Naive B cell (primary cell): ENCODE measurements around the gene NRF1. TPM values are rescaled to one million over a fixed set of nuclear protein-coding genes. Genes with fewer than 3 reads are reported as not detected.

Experiments
- ATAC-seq, 2 donors: fragments of 150-1000 bp; cut with Tn5 transposase; 2 replicates each; pipeline ENCODE4 v1.10.0; 2021; ENCODE audit warnings: low read depth in 2 of 2, mild to moderate bottlenecking in 2 of 2, moderate library complexity in 2 of 2
- DNase-seq: peaks from one replicate; pipeline ENCODE4 v3.0.0; 2022
- H3K27ac Mint-ChIP-seq, 6 donors: one replicate each; pipeline ENCODE4 v1.8.0; 2020 to 2022; ENCODE audit warnings: mild to moderate bottlenecking in 6 of 6, mixed read lengths in 6 of 6, moderate library complexity in 5 of 6, inconsistent platforms in 2 of 6
- H3K27me3 Mint-ChIP-seq, 3 donors: one replicate each; pipeline ENCODE4 v1.8.0; 2021 to 2022; ENCODE audit warnings: mixed read lengths in 3 of 3, mild to moderate bottlenecking in 1 of 3
- H3K36me3 Mint-ChIP-seq, 2 donors: one replicate each; pipeline ENCODE4 v1.8.0; 2020 to 2022; ENCODE audit warnings: mixed read lengths in 2 of 2, inconsistent platforms in 1 of 2, mild to moderate bottlenecking in 1 of 2
- H3K4me1 Mint-ChIP-seq, 3 donors: one replicate each; pipeline ENCODE4 v1.8.0; 2020 to 2022; ENCODE audit warnings: mixed read lengths in 3 of 3, inconsistent platforms in 1 of 3, mild to moderate bottlenecking in 1 of 3, moderate library complexity in 1 of 3
- H3K4me3 Mint-ChIP-seq, 8 donors: one replicate each; pipeline ENCODE4 v1.8.0; 2020 to 2022; ENCODE audit warnings: mild to moderate bottlenecking in 8 of 8, mixed read lengths in 8 of 8, moderate library complexity in 8 of 8, inconsistent platforms in 2 of 8
- H3K9me3 Mint-ChIP-seq, 7 donors: one replicate each; pipeline ENCODE4 v1.8.0; 2020 to 2022; ENCODE audit warnings: mixed read lengths in 7 of 7, mild to moderate bottlenecking in 5 of 7, inconsistent platforms in 2 of 7, moderate library complexity in 1 of 7
- polyA plus RNA-seq, 6 donors: library from polyadenylated mRNA; unstranded; fragments of 300-500 nt; fragmentation: Illumina TruSeq; gene quantifications; one replicate each; pipeline ENCODE4 v1.2.3, GENCODE V29; 2021; ENCODE audit warnings: low read depth in 6 of 6

NRF1 gene
- polyA plus RNA-seq, 6 donors from 2014 or later, result 9.6 to 32.4 (median 28.9) TPM

GRCh38 chr7:129719980-129720732, 108.6 kb downstream of the NRF1 start:
- Mint-ChIP-seq H3K4me1 (no peaks in the 10 kb centered on the region), H3K36me3 (peaks cover 27 to 33% of the 10 kb centered on the region in 2 donors), H3K9me3 (no peaks in the 10 kb centered on the region), H3K4me3 (no peak overlapping the region), H3K27ac (peak overlapping the region in 2 of 6 donors; percentile 27 to 42), H3K27me3 (no peaks in the 10 kb centered on the region)
- no peak for DNase-seq
- ATAC-seq, result no peak

GRCh38 chr7:129721068-129721467, 109.5 kb downstream of the NRF1 start:
- DNase-seq (no peak), ATAC-seq (no peak)
- H3K9me3 Mint-ChIP-seq, result no peaks in the 10 kb centered on the region
- no peak overlapping the region for H3K4me3 Mint-ChIP-seq
- no peaks in the 10 kb centered on the region for H3K4me1 Mint-ChIP-seq
- peaks cover 27 to 33% of the 10 kb centered on the region in 2 donors for H3K36me3 Mint-ChIP-seq
- no peak overlapping the region for H3K27ac Mint-ChIP-seq
- no peaks in the 10 kb centered on the region for H3K27me3 Mint-ChIP-seq

GRCh38 chr7:129723679-129724078, 112.2 kb downstream of the NRF1 start:
- no peak overlapping the region for H3K27ac Mint-ChIP-seq

GRCh38 chr7:129724796-129725195, 113.3 kb downstream of the NRF1 start:
- no peak overlapping the region for H3K4me3 Mint-ChIP-seq
- no peaks in the 10 kb centered on the region for H3K27me3 Mint-ChIP-seq
- ATAC-seq (no peak), DNase-seq (no peak)
- no peaks in the 10 kb centered on the region for H3K9me3 Mint-ChIP-seq
- no peaks in the 10 kb centered on the region for H3K4me1 Mint-ChIP-seq
- H3K36me3 Mint-ChIP-seq, result peaks cover 16 to 29% of the 10 kb centered on the region in 2 donors
- H3K27ac Mint-ChIP-seq, result no peak overlapping the region

More at GRCh38 chr7:129723679-129724078, 112.2 kb downstream of the NRF1 start:
- Mint-ChIP-seq H3K36me3 (peaks cover 26 to 27% of the 10 kb centered on the region in 2 donors), H3K4me1 (no peaks in the 10 kb centered on the region), H3K9me3 (no peaks in the 10 kb centered on the region), H3K27me3 (no peaks in the 10 kb centered on the region), H3K4me3 (no peak overlapping the region)
- no peak for DNase-seq
- no peak for ATAC-seq

GRCh38 chr7:129728875-129729467, 117.5 kb downstream of the NRF1 start:
- ATAC-seq (no peak), DNase-seq (no peak)
- H3K4me3 Mint-ChIP-seq, result no peak overlapping the region
- no peaks in the 10 kb centered on the region for H3K27me3 Mint-ChIP-seq
- H3K4me1 Mint-ChIP-seq, result no peaks in the 10 kb centered on the region
- H3K27ac Mint-ChIP-seq, result no peak overlapping the region
- H3K36me3 Mint-ChIP-seq, result peaks cover 21 to 34% of the 10 kb centered on the region in 2 donors
- H3K9me3 Mint-ChIP-seq, result no peaks in the 10 kb centered on the region

- Mint-ChIP-seq H3K4me3 (no peak overlapping the region), H3K27ac (peak overlapping the region in 1 of 6 donors; percentile 21), H3K27me3 (no peaks in the 10 kb centered on the region), H3K9me3 (no peaks in the 10 kb centered on the region), H3K4me1 (no peaks in the 10 kb centered on the region), H3K36me3 (peaks cover 15 to 33% of the 10 kb centered on the region in 2 donors)
- ATAC-seq (no peak), DNase-seq (no peak)
Measured at GRCh38 chr7:129729511-129729910, 118.0 kb downstream of the NRF1 start.

- no peaks in the 10 kb centered on the region for H3K27me3 Mint-ChIP-seq
- DNase-seq, result no peak
- no peaks in the 10 kb centered on the region for H3K4me1 Mint-ChIP-seq
- H3K4me3 Mint-ChIP-seq, result no peak overlapping the region
- peak overlapping the region in 1 of 6 donors; percentile 60 for H3K27ac Mint-ChIP-seq
- ATAC-seq, result no peak
- peaks cover 12 to 33% of the 10 kb centered on the region in 2 donors for H3K36me3 Mint-ChIP-seq
- H3K9me3 Mint-ChIP-seq, result no peaks in the 10 kb centered on the region
Measured at GRCh38 chr7:129730159-129730558, 118.6 kb downstream of the NRF1 start.

GRCh38 chr7:129734400-129734799, 122.9 kb downstream of the NRF1 start:
- H3K27me3 Mint-ChIP-seq, result no peaks in the 10 kb centered on the region
- ATAC-seq (no peak), DNase-seq (no peak)
- H3K36me3 Mint-ChIP-seq, result peaks cover 18 to 21% of the 10 kb centered on the region in 2 donors
- peak overlapping the region in 1 of 6 donors; percentile 18 for H3K27ac Mint-ChIP-seq
- no peaks in the 10 kb centered on the region for H3K9me3 Mint-ChIP-seq
- no peak overlapping the region for H3K4me3 Mint-ChIP-seq
- no peaks in the 10 kb centered on the region for H3K4me1 Mint-ChIP-seq

- H3K9me3 Mint-ChIP-seq, result no peaks in the 10 kb centered on the region
- H3K4me1 Mint-ChIP-seq, result no peaks in the 10 kb centered on the region
- DNase-seq, result no peak
- H3K4me3 Mint-ChIP-seq, result no peak overlapping the region
- H3K36me3 Mint-ChIP-seq, result peaks cover 8 to 15% of the 10 kb centered on the region in 2 donors
- H3K27me3 Mint-ChIP-seq, result no peaks in the 10 kb centered on the region
- H3K27ac Mint-ChIP-seq, result no peak overlapping the region
- no peak for ATAC-seq
Measured at GRCh38 chr7:129739427-129739826, 127.9 kb downstream of the NRF1 start.

- Mint-ChIP-seq H3K4me1 (no peaks in the 10 kb centered on the region), H3K4me3 (no peak overlapping the region), H3K36me3 (peaks cover 8 to 15% of the 10 kb centered on the region in 2 donors), H3K27me3 (no peaks in the 10 kb centered on the region), H3K9me3 (no peaks in the 10 kb centered on the region), H3K27ac (peak overlapping the region in 1 of 6 donors; percentile 41)
- no peak for ATAC-seq
- DNase-seq, result no peak
Measured at GRCh38 chr7:129740574-129741410, 129.3 kb downstream of the NRF1 start.

- DNase-seq (no peak), ATAC-seq (no peak)
- H3K4me1 Mint-ChIP-seq, result no peaks in the 10 kb centered on the region
- no peaks in the 10 kb centered on the region for H3K27me3 Mint-ChIP-seq
- H3K27ac Mint-ChIP-seq, result no peak overlapping the region
- H3K36me3 Mint-ChIP-seq, result peaks cover 16 to 23% of the 10 kb centered on the region in 2 donors
- no peak overlapping the region for H3K4me3 Mint-ChIP-seq
- no peaks in the 10 kb centered on the region for H3K9me3 Mint-ChIP-seq
Measured at GRCh38 chr7:129741743-129742213, 130.3 kb downstream of the NRF1 start.

GRCh38 chr7:129742256-129742655, 130.7 kb downstream of the NRF1 start:
- no peak for ATAC-seq
- Mint-ChIP-seq H3K4me1 (no peaks in the 10 kb centered on the region), H3K27me3 (no peaks in the 10 kb centered on the region), H3K4me3 (no peak overlapping the region), H3K27ac (no peak overlapping the region), H3K36me3 (peaks cover 20 to 23% of the 10 kb centered on the region in 2 donors), H3K9me3 (no peaks in the 10 kb centered on the region)
- DNase-seq, result no peak

GRCh38 chr7:129746857-129747529, 135.5 kb downstream of the NRF1 start:
- H3K27ac Mint-ChIP-seq, result peak overlapping the region in 2 of 6 donors; percentile 22 to 33
- H3K36me3 Mint-ChIP-seq, result peaks cover 32 to 34% of the 10 kb centered on the region in 2 donors

More at GRCh38 chr7:129746857-129747529, 135.5 kb downstream of the NRF1 start:
- ATAC-seq (no peak), DNase-seq (no peak)
- Mint-ChIP-seq H3K9me3 (no peaks in the 10 kb centered on the region), H3K27me3 (no peaks in the 10 kb centered on the region), H3K4me1 (no peaks in the 10 kb centered on the region), H3K4me3 (no peak overlapping the region)
